Measurements from ENCODE around the gene OIT3.

OIT3 gene

DNA sequence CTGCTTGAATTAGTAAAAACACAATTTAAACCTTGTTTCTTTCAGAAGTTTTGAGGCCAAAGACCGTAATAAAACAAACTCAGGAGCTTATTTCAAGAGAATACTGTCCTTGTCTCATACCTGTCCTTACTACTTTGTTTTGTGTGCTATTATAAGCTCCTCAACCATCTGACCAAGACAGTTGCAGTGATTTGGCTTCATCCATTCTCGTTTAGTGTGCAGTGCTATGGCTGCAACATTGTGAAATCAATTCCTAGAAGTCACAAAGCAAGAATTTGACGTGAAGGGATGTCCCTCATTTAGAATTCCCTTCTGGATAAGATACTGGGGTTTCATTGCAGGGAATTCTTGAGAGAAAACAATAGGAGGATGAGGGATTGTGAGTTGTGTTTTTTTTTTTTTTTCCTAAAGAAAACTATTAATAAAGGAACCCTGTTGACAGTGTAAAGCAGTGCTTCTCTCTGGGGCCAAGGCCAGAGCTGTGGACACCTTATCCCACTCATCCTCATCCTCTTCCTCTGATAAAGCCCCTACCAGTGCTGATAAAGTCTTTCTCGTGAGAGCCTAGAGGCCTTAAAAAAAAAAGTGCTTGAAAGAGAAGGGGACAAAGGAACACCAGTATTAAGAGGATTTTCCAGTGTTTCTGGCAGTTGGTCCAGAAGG, at the start of gene OIT3:
Gene OIT3 (plus strand): TSS at position 604 of the 663 bp plus-strand sequence. CDS start 60 bp downstream, outside the sequence.
- no peak for DNase-seq (ENCODE audit: low spot score)

DNA sequence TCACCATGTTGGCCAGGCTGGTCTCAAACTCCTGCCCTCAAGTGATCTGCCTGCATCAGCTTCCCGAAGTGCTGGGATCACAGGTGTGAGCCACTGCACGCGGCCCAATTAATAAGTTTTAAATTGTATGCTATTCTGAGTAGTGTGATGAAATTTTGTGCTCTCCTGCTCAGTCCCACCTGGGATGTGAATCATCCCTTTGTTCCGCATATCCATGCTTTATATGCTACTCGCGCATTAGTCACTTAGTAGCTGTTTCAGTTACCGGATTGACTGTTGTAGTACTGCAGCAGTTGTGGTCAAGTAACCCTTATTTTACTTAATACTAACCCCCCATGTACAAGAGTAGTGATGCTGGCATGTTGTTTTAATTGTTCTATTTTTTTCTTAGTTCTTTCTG, 47.3 kb upstream of the OIT3 start:
- no peak for DNase-seq (ENCODE audit: low spot score)

DNA sequence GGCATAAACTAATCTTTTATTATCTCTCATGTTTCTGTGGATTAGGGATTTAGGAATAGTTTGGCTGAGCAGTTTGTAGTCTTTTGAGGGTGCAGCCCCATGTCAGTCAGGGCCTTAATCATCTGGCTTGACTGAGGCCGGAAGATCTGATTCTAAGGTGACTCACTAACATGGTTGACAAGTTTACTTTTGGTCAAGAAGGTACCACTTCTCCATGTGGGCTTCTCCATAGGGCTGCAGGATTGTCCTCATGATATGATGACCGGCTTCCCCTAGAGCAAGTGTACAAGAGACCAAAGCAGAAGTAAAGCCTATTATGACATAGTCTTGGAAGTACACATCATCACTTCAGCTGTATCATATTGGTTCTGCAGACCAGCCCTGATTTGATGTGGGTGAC, 45.9 kb upstream of the OIT3 start:
- no peak for DNase-seq (ENCODE audit: low spot score)

DNA sequence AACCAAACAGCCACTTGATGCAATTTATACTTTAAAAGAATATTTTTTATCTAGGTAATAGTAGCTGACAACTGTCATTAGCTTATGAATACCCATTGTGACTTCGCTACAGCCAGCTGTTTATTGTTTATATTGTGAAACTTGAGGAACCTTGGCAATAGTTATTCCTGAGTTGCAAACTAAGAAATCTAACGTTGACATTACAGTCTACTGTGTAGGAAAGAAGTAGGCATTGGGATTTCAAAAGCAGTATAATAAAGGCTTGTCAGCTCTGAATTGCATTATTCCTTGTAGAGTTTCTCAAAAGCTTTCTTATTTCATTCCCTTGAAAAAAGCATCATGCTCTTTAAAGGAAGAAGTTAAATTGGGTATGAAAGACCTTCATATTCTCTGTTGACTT, 42.7 kb upstream of the OIT3 start:
- DNase-seq (ENCODE audit: low spot score), result no peak

DNA sequence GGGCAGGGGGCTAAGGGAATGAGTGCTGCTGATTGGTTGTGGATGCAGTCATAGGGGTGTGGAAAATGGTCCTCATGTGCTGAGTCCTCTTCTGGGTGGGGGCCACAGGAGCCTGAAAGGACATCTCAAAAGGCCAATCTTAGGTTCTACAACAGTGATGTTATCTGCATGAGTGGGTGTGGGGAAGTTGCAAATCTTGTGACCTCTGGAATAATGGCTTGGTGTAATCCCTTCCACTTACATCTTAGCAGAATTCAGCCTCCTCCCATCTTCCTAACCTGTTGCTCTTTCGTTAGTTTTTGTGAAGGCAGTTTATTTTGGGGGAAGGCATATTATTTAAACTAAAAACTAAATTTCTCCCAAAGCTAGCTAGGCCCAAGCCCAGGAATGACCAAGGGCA, 42.0 kb upstream of the OIT3 start:
- no peak for DNase-seq (ENCODE audit: low spot score)

DNA sequence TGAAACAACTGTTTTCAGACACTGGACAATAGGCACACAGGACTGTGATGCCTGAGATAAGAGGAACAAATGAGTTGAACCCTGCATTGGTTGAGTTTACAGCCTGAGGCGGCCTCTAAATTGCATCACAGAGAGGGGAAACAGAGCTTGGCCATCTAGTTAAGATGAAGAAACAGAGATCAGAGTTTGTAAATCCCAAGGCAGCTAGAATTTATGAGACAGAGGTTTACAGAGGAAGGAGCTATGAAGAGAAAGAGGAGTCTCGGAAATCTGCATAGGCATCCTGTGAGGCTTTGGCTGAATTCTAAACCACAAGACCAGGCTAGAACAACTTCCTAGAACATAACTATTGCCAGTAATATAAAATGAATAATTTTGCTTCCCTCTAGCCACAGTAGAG, 41.0 kb upstream of the OIT3 start:
- DNase-seq (ENCODE audit: low spot score), result no peak

DNA sequence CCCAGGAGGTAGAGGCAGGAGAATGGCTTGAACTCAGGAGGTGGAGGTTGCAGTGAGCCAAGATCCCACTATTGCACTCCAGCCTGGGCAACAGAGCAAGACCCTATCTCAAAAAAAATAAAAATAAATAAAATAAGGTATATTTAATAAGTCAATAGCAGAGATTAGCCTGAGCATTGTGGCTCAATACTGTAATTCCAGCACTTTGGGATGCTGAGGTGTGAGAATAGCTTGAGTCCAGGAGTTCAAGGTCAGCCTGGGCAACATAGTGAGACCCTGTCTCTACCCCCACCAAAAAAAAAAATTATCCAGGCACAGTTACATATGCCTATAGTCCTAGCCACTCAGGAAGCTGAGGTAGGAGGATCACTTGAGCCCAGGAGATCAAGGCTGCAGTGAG, 38.4 kb upstream of the OIT3 start:
- no peak for DNase-seq (ENCODE audit: low spot score)

DNA sequence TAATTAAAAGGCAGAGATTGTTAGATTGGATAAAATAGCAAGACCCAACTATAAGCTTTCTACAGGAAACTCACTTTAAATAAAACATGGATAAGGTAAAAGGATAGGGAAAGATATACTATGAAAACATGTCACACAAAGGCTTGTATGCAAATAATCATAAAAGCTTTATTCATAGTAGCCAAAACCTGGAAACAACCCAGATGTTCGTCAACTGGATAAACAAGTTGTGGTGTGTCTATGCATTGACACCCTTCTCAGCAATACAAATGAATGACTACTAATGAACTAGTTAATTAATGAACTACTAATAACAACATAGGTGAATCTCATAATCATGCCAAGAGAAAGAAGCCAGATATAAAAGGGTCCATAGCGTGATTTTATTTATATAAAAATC, 37.7 kb upstream of the OIT3 start:
- no peak for DNase-seq (ENCODE audit: low spot score)

DNA sequence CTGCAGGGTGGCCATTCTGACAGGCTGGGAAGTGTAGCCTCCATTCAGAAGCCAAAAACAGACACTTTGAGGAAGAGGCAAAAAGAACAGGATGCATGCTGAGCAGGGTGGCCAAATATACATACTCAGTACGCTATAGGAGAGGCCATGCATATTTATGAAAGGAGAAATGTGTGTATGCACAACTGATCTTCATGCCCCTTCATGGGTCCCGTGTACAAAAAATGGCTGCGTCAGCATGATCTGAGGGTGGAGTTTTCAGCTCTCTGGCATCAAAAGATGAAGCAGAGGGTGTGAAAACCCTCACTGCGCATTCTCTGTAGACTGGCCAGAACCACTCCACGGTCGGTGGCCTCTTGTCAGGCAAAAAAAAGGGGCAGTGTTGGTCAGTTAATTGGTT, 35.5 kb upstream of the OIT3 start:
- DNase-seq (ENCODE audit: low spot score), result no peak

DNA sequence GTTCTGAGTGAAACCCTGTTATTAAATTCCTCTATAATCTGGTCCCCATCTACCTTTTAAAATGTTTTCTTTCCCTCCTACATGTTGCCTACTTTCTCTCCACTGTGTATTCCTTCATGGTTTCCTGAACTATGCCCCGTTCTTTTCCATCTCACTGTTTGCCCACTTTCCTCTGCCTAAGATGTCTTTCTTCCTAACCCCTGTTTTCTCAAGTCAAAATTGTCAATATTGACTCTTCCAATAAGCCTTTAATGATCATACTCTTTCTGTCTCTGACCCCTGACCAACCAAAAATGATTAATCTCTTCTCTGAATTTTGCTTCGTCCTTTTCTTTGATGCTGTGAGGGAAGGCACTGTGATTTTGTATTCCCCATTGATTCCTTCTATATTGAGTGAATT, 30.6 kb upstream of the OIT3 start:
- DNase-seq (ENCODE audit: low spot score), result no peak

DNA sequence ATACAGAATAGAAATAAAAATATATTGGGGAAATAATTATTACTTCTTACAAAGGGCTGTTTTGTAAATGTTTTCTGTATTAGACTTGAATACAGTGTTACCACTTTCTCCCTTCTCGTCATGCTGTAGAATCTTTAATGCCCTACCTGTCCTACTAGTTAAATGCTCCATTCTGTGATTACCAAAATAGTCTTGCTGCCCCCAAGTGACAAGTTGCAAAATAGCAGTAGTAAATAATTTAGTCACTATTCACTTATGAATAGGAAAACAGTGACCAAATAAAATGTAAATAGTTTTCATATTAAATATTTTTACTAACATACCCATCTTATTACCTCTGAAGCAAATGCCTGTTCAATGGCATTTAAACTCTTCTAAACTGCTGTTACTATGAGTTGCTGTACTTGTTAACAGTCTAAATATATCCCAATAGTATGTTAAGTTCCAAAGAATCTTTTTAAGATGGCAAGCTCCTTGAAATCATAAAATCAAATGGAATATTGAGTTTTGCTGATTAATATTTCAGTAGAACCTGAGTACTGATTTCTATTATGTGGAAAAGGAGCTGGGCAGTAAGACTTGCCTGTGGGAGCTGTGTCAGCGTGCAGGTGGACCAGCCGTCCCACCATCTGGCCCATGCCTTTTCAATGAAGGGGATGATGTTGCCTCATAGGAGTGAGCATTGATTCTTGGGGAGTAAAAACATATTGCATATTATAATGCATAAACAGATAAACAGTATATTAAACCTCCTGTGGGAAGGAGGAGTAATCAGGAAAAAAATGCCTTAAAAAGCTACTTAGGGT, 18.1 kb upstream of the OIT3 start:
- no peak for DNase-seq (ENCODE audit: low spot score)

DNA sequence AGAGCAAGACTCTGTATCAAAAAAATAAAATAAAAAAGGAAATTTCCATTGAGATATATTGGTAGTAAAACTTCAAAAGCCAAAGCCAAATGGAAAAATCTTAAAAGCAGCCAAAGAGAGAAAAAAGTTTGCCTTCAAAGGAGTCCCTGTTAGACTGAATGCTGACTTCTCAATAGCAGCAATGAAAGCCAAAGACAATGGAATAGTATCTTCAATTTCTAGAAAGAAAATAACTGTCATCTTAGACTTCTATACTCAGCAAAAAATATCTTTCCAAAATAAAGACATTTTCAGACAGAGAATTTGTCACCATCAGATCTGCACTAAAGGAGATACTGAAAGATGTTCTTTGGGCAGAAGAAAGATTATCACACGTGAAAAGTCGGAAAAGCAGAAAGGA, 14.3 kb upstream of the OIT3 start:
- no peak for DNase-seq (ENCODE audit: low spot score)

DNA sequence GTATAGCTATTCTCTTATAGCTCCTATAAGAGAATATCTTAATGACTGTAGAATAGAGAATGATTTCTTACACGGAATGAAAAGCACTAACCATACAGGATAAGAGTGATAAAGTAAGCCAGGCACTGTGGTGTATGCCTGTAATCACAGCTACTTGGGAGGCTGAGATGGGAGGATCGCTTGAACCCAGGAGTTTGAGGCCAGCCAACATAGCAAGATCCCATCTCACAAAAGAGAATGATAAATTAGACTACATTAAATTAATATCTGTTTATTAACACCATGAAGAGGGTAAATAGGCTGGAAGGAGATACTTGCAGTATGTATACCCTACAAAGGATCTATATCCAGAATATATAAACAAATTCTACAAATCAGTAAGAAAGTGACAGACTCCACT, 12.2 kb upstream of the OIT3 start:
- no peak for DNase-seq (ENCODE audit: low spot score)

DNA sequence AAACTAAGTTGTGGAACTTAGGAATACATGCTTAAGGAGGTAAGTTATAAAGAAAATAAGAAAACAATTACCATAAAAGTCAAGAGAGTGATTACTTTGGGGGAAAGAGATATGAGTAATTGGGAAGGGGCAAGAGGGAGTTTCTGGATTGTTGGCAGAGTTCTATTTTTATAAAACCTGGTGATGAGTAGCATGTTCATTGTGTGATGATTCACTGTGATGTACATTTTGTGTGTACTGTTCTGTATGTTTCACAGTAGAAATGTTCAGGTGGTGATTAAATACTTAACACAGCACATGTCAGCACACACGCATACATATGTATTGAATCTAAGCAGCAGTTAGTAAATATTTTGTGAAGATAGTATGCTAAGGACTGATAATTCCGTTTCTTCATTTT, 9.7 kb upstream of the OIT3 start:
- DNase-seq (ENCODE audit: low spot score), result no peak

DNA sequence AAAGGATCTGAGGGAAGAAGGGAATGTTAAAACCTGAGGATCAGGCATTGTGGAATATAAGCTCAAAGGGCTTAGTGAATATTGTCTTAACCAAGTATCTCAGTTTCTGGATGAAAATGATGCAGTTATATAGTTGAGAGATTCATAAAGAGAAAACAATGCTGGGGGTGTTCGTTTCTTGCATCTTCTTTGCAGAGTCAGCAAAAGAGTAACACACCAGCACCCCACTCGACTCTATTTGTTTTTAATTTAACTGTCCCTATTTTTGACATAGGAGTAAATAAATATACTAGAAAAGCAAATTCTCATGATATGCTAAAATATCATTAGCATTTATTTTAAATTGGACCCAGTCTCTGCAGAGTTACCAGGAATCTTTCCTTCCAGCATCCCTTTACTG, 7.6 kb upstream of the OIT3 start:
- DNase-seq (ENCODE audit: low spot score), result no peak

DNA sequence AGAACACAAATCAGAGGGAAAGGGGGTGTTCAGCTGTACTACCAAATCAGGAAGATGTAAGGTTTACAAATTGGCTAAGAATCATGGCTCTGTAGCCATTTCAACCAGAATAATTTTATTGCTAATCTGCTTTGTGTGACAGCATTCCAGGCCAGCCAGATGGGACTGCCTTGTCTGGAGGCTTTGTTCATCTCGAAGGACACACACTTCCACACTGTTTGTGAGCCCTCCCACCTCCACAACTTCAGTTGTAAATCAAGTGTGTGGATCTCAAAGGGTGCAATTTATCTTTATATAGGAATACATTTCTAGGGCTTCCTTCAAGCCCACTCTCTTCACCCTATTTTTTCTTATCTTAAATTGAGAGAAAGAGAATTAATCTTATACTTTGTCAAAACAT, 6.9 kb upstream of the OIT3 start:
- DNase-seq (ENCODE audit: low spot score), result no peak

DNA sequence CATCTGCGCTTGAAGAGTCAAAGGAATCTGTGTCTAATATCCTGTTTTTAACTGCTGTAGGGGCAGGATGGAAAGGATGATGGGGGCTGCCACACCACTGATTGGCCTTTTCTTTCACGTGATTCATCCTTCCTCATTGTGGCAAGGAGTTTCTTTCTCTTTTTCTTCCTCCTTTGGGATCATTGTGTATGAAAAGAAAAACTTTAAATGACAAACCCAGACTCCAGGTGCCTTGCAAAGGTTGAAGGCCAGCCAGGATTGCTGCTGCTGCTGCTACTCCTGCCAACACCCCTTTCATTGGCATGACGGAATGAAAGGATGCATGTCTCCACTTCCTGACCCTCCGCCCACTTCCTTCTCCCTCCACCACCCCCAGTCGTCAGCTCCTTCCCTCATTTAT, 6.5 kb upstream of the OIT3 start:
- DNase-seq (ENCODE audit: low spot score), result peak; percentile 7

DNA sequence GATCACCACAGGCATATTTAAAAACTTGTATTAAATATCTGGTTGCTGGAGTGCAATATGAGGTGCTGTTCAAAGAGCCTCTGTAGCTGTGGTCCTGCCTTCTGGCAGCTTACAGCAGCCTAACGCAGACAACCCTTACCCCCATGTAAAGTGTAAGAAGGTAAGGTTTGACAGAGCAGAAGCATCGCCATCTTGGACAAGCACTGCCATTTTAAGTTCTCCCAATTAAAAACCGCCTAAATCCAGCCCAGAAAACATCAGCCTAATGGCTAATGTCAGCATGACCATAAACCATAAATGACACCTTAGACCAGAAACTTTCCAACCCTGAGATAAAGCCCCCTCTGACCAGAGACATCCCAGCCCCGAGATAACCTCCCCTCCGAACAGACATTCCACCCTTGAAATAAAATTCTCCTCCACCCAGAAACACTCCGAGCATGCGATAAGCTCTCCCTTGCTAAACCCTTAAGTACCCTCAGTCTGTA, 5.3 kb upstream of the OIT3 start:
- no peak for DNase-seq (ENCODE audit: low spot score)

DNA sequence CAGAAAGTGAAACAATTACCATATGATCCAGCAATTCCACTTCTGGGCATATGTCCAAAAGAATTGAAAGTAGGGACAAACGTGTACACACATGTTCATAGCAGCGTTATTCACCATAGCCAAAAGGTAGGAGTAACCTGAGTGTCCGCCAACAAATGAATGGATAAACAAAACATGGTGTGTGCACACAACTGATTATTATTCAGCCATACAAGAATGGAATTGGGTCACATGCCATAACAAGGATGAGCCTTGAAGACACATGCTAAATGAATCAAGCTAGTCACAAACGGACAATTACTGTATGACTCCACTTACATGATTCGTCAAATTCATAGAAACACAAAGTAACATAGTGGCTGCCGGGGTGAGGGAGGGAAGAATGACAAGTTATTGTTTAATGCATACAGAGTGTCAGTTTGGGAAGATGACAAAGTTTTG, 4.1 kb upstream of the OIT3 start:
- DNase-seq (ENCODE audit: low spot score), result no peak

DNA sequence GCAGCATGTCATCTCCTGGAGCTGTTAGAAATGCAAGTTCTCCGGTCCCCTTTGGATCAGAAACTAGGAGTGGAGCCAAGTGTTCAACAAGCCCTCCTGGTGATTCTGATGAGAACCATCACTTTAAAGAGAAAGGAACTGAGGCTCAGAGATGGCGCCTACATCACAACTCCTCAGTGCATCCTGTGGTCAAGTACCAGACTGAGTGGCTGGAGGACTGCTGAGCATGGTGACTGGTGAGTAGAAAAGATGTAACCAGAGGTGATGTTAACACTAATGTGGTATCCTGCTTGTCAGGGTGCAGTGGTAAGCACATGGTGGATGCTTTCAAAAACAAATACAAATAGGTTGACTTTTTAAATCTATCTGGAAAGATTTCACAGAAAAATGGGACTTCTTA, 3.5 kb upstream of the OIT3 start:
- DNase-seq (ENCODE audit: low spot score), result no peak

DNA sequence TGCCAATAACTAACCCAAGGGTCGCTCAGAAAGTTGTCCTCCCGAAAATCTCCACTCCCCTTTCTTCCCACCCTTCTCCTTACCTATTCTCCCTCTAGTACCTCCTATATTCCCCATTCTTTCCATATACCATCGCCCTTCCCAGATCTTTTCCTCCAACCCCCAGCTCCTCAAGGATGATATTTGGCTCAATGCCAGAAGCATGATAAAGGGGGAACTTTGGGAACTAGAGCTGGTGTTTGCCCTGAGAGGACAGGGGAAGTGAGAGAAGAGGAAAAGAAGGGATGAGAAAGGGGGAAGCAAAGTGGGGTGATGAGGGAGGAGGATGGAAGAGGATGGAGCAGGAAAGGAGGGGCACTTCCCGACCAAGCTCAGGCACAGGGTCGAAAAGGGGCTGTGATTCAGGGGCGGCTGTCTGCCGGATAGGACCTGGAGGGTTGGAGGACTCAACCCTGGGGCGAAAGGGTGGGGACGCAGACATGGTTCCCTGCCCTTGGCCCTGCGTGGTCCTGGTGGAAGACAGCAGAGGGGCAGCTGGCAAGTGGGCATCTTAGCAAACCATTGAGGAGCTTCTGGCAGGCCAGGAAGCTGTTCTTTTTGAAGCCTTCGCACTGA, 1.8 kb downstream of the OIT3 start:
- DNase-seq (ENCODE audit: low spot score), result no peak

DNA sequence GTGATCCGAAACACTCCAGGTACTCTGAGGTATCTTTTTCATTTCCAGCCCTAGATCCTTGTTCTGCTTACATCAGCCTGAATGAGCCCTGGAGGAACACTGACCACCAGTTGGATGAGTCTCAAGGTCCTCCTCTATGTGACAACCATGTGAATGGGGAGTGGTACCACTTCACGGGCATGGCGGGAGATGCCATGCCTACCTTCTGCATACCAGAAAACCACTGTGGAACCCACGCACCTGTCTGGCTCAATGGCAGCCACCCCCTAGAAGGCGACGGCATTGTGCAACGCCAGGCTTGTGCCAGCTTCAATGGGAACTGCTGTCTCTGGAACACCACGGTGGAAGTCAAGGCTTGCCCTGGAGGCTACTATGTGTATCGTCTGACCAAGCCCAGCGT, 5.1 kb downstream of the OIT3 start:
- DNase-seq (ENCODE audit: low spot score), result no peak

DNA sequence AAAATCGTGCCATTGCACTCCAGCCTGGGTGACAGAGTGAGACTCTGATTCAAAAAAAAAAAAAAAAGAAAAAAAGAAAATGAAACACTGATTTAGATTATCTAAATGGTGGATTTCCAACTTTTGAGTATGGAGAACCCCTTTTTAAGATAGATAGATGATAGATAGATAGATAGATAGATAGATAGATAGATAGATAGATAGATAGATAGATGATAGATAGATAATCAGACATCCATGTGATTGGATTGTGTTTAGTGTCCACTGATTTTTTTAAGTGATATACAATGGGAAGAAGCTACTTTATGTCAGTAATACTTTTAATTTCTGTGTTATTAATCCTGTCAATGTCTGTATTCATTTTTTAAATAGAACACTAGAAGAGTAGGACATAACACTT, 6.0 kb downstream of the OIT3 start:
- no peak for DNase-seq (ENCODE audit: low spot score)

Measured in globus pallidus (tissue), 1 donor.